B cell (primary cell): Measurements from ENCODE around the gene JSRP1. TPM values are rescaled to one million over a fixed set of nuclear protein-coding genes. Genes with fewer than 3 reads are reported as not detected.

Experiments used
- ATAC-seq: fragments of 200-7000 bp; cut with Tn5 transposase; one replicate; pipeline ENCODE4 v1.10.0; 2021; ENCODE audit warnings: low read depth, mild to moderate bottlenecking, moderate number of reproducible peaks, moderate library complexity
- CTCF ChIA-PET: fragments of 350-600 bp; sonication (Branson Sonifier 250); formaldehyde crosslinking; loops from one replicate; lab custom pipeline; 2021; ENCODE audit warnings: antibody characterized with exemption, inconsistent platforms; lab: Charles Lee
- POLR2A ChIA-PET: fragments of 350-600 bp; sonication (Branson Sonifier 250); formaldehyde crosslinking; loops from one replicate; lab custom pipeline; 2021; ENCODE audit warnings: antibody characterized with exemption; lab: Charles Lee
- DNase-seq: peaks from one replicate; pipeline ENCODE4 v3.0.0; 2013
- H2AFZ ChIP-seq: 2 replicates; pipeline ENCODE4 v1.6.1; 2012; ENCODE audit warnings: mild to moderate bottlenecking, low read depth, low read length; ENCODE audit not compliant: insufficient read depth, poor library complexity, severe bottlenecking
- H3K27ac ChIP-seq, 2 donors: 1 replicate in 1 of 2; 2 replicates in 1 of 2; pipeline ENCODE4 v1.5.1; 2012 to 2013; ENCODE audit warnings: low read length in 2 of 2, mild to moderate bottlenecking in 2 of 2, moderate library complexity in 1 of 2
- H3K27me3 ChIP-seq, 4 experiments: fragments of 200-600 bp in 1 of 4; sonication (generic) in 1 of 4; replicated peaks in 1 of 4; 1 replicate in 2 of 4; 2 replicates in 2 of 4; pipeline versions ENCODE4 v1.6.1 to v1.7.0; 2013 to 2016; ENCODE audit warnings: low read length in 3 of 4, mild to moderate bottlenecking in 2 of 4, mixed read lengths in 1 of 4, moderate library complexity in 1 of 4; ENCODE audit not compliant: insufficient read depth in 4 of 4, control insufficient read depth in 3 of 4; ENCODE audit errors: control extremely low read depth in 1 of 4
- H3K36me3 ChIP-seq, 2 experiments: replicated peaks in 1 of 2; 1 replicate in 1 of 2; 2 replicates in 1 of 2; pipeline versions ENCODE4 v1.6.1 to v1.7.1; 2013; ENCODE audit warnings: low read length in 1 of 2; ENCODE audit not compliant: insufficient read depth in 2 of 2, control insufficient read depth in 1 of 2; ENCODE audit errors: control extremely low read depth in 1 of 2, extremely low read depth in 1 of 2
- H3K4me1 ChIP-seq, 2 donors: fragments of 200-600 bp in 1 of 2; sonication (generic) in 1 of 2; 1 replicate in 1 of 2; 2 replicates in 1 of 2; pipeline versions ENCODE4 v1.5.1 to v1.6.1; 2013 to 2017; ENCODE audit warnings: low read length in 2 of 2; ENCODE audit not compliant: control insufficient read depth in 2 of 2, insufficient read depth in 2 of 2
- H3K4me2 ChIP-seq: replicated peaks from 2 replicates; pipeline ENCODE3; 2012; ENCODE audit warnings: mild to moderate bottlenecking, low read depth, low read length; ENCODE audit not compliant: poor library complexity, severe bottlenecking
- H3K4me3 ChIP-seq, 5 experiments: fragments of 200-600 bp in 1 of 5; sonication (generic) in 1 of 5; 1 replicate in 3 of 5; 2 replicates in 2 of 5; pipeline versions ENCODE4 v1.5.1 to v1.7.0; 2011 to 2016; ENCODE audit warnings: low read length in 4 of 5, mild to moderate bottlenecking in 4 of 5, low read depth in 2 of 5, control low read depth in 1 of 5, moderate library complexity in 1 of 5; ENCODE audit not compliant: insufficient read depth in 1 of 5; ENCODE audit errors: control extremely low read depth in 1 of 5, extremely low read depth in 1 of 5
- H3K79me2 ChIP-seq: fragments of 200-600 bp; sonication (generic); one replicate; pipeline ENCODE4 v1.6.0; 2016; ENCODE audit warnings: low read length; ENCODE audit not compliant: control insufficient read depth, insufficient read depth
- H3K9ac ChIP-seq: fragments of 200-600 bp; sonication (generic); 2 replicates; pipeline ENCODE4 v1.6.1; 2017; ENCODE audit warnings: mild to moderate bottlenecking, low read length, moderate library complexity
- H3K9me3 ChIP-seq, 3 donors: one replicate each; pipeline versions ENCODE4 v1.6.1 to v1.7.1; 2013; ENCODE audit warnings: low read length in 2 of 3; ENCODE audit not compliant: control insufficient read depth in 2 of 3, insufficient read depth in 1 of 3; ENCODE audit errors: control extremely low read depth in 1 of 3
- H4K20me1 ChIP-seq: 2 replicates; pipeline ENCODE4 v1.6.0; 2012; ENCODE audit warnings: mild to moderate bottlenecking, low read length; ENCODE audit not compliant: insufficient read depth, control insufficient read depth, poor library complexity, severe bottlenecking
- H3K27ac Mint-ChIP-seq: one replicate; pipeline ENCODE4 v1.8.0; 2021; ENCODE audit warnings: mixed read lengths
- H3K27me3 Mint-ChIP-seq: one replicate; pipeline ENCODE4 v1.8.0; 2021; ENCODE audit warnings: mixed read lengths
- H3K4me1 Mint-ChIP-seq: one replicate; pipeline ENCODE4 v1.8.0; 2021; ENCODE audit warnings: mixed read lengths
- H3K4me3 Mint-ChIP-seq: one replicate; pipeline ENCODE4 v1.8.0; 2021; ENCODE audit warnings: mixed read lengths
- H3K9me3 Mint-ChIP-seq: one replicate; pipeline ENCODE4 v1.8.0; 2022; ENCODE audit warnings: mixed read lengths; ENCODE audit not compliant: insufficient read depth
- CTCF ChIP-seq: fragments of 200-600 bp; IDR thresholded peaks from one replicate; pipeline ENCODE4 v1.8.0; 2022; ENCODE audit warnings: antibody characterized with exemption, mild to moderate bottlenecking
- EZH2 ChIP-seq: IDR thresholded peaks from 2 replicates; pipeline ENCODE4 v1.6.1; 2012; ENCODE audit warnings: borderline replicate concordance, low read depth, mild to moderate bottlenecking, moderate library complexity, low read length; ENCODE audit not compliant: insufficient read depth, poor library complexity, severe bottlenecking
- WGBS: methylation state at CpG from one replicate; pipeline ENCODE4 v1.1.5; 2013; ENCODE audit warnings: missing lambda C conversion rate; ENCODE audit not compliant: insufficient coverage; 5-methylcytosine and 5-hydroxymethylcytosine counted together
- intact Hi-C: fragments of 100-400 bp; cut with micrococcal nuclease; formaldehyde crosslinking; loops from one replicate; pipeline ENCODE4 v1.10.0; 2022
- polyA plus RNA-seq: library from polyadenylated mRNA; depleted of rRNA; stranded (reverse); fragments of >200 nt; gene quantifications from 2 replicates; pipeline ENCODE4 v1.2.3, GENCODE V29; 2012
- total RNA-seq, 2 donors: library from RNA; stranded (reverse); fragments of 120-200 nt in 1 of 2; gene quantifications; 1 replicate in 1 of 2; 2 replicates in 1 of 2; pipeline versions ENCODE4 v1.2.3 to v1.2.4, GENCODE V29; 2013 to 2022

The JSRP1 gene
- total and polyA plus RNA-seq, 2 donors (not counting 1 experiment from before 2014, with no cell fraction given), result 2.1 to 3.0 TPM

GRCh38 chr19:2300533-2300932 is 44.3 kb upstream of the JSRP1 start:
- ATAC-seq, result no peak
- Mint-ChIP-seq H3K27me3 (no peaks in the 10 kb centered on the region), H3K9me3 (peaks cover 2% of the 10 kb centered on the region), H3K4me3 (peak overlapping the region; percentile 34), H3K27ac (peak overlapping the region; percentile 86), H3K4me1 (peaks cover 45% of the 10 kb centered on the region)
- H3K4me3 ChIP-seq, result no peak overlapping the region
- peaks cover 16% of the 10 kb centered on the region for H4K20me1 ChIP-seq
- no peak for TF ChIP-seq EZH2
- no peak for TF ChIP-seq CTCF
- intact Hi-C loops, result no loop called here
- ChIA-PET CTCF (interaction anchor here (1.0 kb wide), 1 partner anchor 9 kb away, joined by 3 read pairs; no protein-coding TSS in a partner anchor), POLR2A (interaction anchor here (0.7 to 3.0 kb wide), 4 partner anchors 8 to 31 kb away, joined by 3 to 21 read pairs (median 6); partner anchors contain the start of gene LSM7)
- no peak overlapping the region for H2AFZ ChIP-seq
- H3K9me3 ChIP-seq, result peaks cover 0 to 24% (median 0%) of the 10 kb centered on the region in 3 donors
- peaks cover 0 to 4% of the 10 kb centered on the region in 2 experiments for H3K36me3 ChIP-seq
- no peak for DNase-seq
- peaks cover 28% of the 10 kb centered on the region for H3K79me2 ChIP-seq
- peak overlapping the region; percentile 4 for H3K4me2 ChIP-seq
- H3K4me1 ChIP-seq, result peaks cover 38 to 69% of the 10 kb centered on the region in 2 donors
- H3K27me3 ChIP-seq, result peaks cover 0 to 8% (median 1%) of the 10 kb centered on the region in 4 experiments
- H3K9ac ChIP-seq, result no peak overlapping the region
- 78% methylated on average over 13 of the region's 17 CpGs for WGBS
- H3K27ac ChIP-seq, result peak overlapping the region in 1 of 2 donors; percentile 48

- Histone ChIP-seq H3K27ac (no peak overlapping the region), H3K4me2 (no peak overlapping the region), H3K9ac (no peak overlapping the region), H4K20me1 (peaks cover 56% of the 10 kb centered on the region), H3K27me3 (no peaks in the 10 kb centered on the region), H3K79me2 (peaks cover 49% of the 10 kb centered on the region), H3K4me3 (no peak overlapping the region), H3K9me3 (peaks cover 0 to 6% (median 0%) of the 10 kb centered on the region in 3 donors), H3K36me3 (peaks cover 0 to 23% of the 10 kb centered on the region in 2 experiments), H2AFZ (no peak overlapping the region), H3K4me1 (peaks cover 38 to 72% of the 10 kb centered on the region in 2 donors)
- Mint-ChIP-seq H3K4me1 (peaks cover 42% of the 10 kb centered on the region), H3K27me3 (no peaks in the 10 kb centered on the region), H3K27ac (peak overlapping the region; percentile 26), H3K4me3 (no peak overlapping the region), H3K9me3 (no peaks in the 10 kb centered on the region)
- CTCF ChIA-PET, result interaction anchor here (1.0 to 3.7 kb wide), 3 partner anchors 22 to 46 kb away, joined by 3 to 22 read pairs (median 3); no protein-coding TSS in a partner anchor
- DNase-seq, result no peak
- ATAC-seq, result no peak
- TF ChIP-seq CTCF (no peak), EZH2 (no peak)
- POLR2A ChIA-PET, result interaction anchor here (1.0 to 1.5 kb wide), 3 partner anchors 11 to 32 kb away, joined by 3 to 4 read pairs (median 4); partner anchors contain the start of gene LINGO3
- 91% methylated on average over 15 of the region's 16 CpGs for WGBS
- intact Hi-C loops, result no loop called here
These were observed 39.9 kb upstream of the JSRP1 start for GRCh38 chr19:2296141-2296540.
